Suprapubic skin (tissue), 4 donors: ENCODE data around the gene MOV10.

Source experiments
- EP300 ChIP-seq: sonication (generic); formaldehyde crosslinking; IDR thresholded peaks from one replicate; pipeline ENCODE4 v1.6.1; 2017; ENCODE audit warnings: antibody characterized with exemption
- POLR2A ChIP-seq, 2 donors: fragments of 450-650 bp; IDR thresholded peaks; one replicate each; pipeline ENCODE4 v1.6.1; 2017; ENCODE audit warnings: antibody characterized with exemption in 2 of 2, mild to moderate bottlenecking in 2 of 2, moderate library complexity in 2 of 2
- POLR2AphosphoS5 ChIP-seq, 3 donors: sonication (generic); formaldehyde crosslinking; IDR thresholded peaks; one replicate each; pipeline ENCODE4 v1.6.1; 2017; ENCODE audit warnings: antibody characterized with exemption in 3 of 3
- TF ChIP-seq, protein P1 (sequence below), 2 donors: fragments of 200-600 bp in 1 of 2; fragments of 450-650 bp in 1 of 2; sonication (generic) in 1 of 2; IDR thresholded peaks; one replicate each; pipeline ENCODE4 v1.5.1; 2016 to 2019; ENCODE audit warnings: antibody characterized with exemption in 2 of 2, mild to moderate bottlenecking in 1 of 2, moderate library complexity in 1 of 2

DNA sequence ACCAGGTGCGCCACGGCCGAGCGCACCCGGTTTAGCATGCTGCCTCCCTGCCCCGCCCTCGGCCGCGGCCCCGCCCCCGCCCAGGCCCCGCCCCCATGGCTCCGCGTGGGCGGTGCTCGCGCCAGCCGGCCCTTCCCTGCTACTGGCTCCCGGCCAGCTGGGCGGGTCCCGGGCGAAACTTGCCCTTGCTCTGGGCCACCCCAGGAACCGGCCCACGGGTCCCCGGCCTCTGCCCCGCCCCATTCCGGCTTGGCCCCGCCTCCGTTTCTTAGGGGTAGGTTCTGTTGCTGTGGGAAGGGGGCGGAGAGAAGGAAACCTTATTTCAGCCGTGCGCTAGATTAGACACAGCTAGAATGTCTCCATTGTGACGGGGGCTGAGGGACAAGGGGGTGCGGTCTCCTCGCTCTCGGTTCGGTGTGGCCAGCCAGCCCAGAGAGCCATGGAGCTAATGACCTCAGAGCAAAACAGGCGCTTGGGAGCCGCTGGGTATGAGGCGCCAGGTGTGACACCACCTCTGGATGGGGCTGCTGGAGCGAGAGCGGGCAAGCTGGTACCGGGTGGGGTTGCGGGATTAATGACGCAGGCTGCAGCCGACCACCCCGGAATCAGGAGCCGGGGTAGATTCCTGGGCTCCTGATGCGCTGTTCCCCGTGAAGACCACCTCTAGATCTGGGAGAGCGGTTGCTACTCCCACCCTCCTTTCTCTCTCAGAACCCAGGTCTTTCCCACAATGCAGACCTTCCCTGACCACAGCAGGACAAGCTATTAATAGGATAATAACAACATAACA lies 41.0 kb downstream of the MOV10 start, which contains the start of gene PPM1J:
- TF ChIP-seq, protein P1, sequence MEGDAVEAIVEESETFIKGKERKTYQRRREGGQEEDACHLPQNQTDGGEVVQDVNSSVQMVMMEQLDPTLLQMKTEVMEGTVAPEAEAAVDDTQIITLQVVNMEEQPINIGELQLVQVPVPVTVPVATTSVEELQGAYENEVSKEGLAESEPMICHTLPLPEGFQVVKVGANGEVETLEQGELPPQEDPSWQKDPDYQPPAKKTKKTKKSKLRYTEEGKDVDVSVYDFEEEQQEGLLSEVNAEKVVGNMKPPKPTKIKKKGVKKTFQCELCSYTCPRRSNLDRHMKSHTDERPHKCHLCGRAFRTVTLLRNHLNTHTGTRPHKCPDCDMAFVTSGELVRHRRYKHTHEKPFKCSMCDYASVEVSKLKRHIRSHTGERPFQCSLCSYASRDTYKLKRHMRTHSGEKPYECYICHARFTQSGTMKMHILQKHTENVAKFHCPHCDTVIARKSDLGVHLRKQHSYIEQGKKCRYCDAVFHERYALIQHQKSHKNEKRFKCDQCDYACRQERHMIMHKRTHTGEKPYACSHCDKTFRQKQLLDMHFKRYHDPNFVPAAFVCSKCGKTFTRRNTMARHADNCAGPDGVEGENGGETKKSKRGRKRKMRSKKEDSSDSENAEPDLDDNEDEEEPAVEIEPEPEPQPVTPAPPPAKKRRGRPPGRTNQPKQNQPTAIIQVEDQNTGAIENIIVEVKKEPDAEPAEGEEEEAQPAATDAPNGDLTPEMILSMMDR (IDR thresholded peaks at IDR 0.05) = no peak
- no peak for TF ChIP-seq POLR2AphosphoS5 (IDR thresholded peaks at IDR 0.05)
- no peak for TF ChIP-seq POLR2A (IDR thresholded peaks at IDR 0.05)
- TF ChIP-seq EP300 = no peak
